RPMI8226 (cell line): ENCODE results near the gene SLC5A10.
A peak's percentile ranks its signal among the peaks of the same experiment; 100 is the strongest.
"Not testable (repeated sequence)": the region's sequence is repeated elsewhere in the genome, so short reads cannot be mapped to it uniquely, and the experiment has no call there.

Source experiments
- DNase-seq: peaks from one replicate; pipeline ENCODE4 v3.0.0-alpha.2; 2015

SLC5A10 gene

DNA sequence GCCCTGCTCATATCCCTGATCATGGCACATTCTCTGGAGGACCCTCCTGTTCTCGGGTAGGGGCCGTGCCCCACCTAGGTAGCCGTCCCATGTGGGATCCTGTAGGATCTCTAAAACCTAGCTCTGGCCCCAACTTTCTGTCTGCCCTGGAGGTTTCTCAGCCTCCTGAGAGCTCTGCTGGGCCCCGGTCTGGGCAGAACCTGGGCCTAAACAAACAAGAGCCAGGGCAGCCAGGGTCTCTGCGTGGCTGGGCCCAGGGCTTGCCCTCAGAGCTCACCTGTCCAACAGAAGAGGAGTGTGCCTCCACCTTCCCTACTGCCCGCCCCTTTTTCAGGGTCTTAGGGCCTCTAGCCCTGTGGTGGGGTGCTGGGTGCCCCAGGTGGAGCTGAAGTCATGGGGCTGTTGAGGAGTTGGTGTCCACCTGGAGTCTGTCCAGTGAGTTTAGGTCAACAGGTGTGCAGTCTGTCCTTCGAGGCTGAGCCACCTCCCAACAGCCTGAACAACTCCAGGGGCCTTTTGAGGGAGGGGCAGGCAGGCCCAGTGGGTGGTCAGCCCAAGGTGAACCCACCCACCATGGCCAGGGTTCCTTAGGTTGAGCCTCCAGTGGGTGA, 69.2 kb downstream of the SLC5A10 start:
- not testable (repeated sequence) for DNase-seq

DNA sequence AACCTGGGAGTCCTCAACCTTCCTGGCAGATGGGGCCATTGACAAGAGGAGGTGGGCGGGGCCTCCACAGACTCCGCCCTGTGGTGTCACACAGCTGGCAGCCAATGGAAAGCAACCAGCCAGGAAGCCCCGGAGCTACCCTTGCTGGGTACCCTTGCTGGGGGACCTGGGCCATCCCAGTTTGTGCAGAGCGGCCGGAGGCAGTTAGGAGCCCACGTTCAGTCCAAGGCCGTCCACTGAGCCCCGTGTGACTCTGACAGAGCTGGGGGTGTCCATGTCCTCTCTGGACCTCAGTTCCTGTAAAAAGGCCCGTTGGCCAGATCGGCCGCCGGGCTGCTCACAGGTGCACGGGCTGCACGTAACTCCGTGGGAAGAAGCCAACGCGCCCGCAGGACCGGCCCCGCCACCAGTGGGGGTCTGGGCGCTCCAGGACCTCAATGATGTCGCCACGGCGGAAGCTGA, 69.7 kb downstream of the SLC5A10 start:
- DNase-seq, result peak; percentile 27

GRCh38 chr17:19022128-19022527, 70.2 kb downstream of the SLC5A10 start:
- DNase-seq, result no peak

- DNase-seq, result no peak
These were observed 70.8 kb downstream of the SLC5A10 start for GRCh38 chr17:19022747-19023146.

- DNase-seq, result no peak
These were observed 71.4 kb downstream of the SLC5A10 start for GRCh38 chr17:19023209-19023999.

DNA sequence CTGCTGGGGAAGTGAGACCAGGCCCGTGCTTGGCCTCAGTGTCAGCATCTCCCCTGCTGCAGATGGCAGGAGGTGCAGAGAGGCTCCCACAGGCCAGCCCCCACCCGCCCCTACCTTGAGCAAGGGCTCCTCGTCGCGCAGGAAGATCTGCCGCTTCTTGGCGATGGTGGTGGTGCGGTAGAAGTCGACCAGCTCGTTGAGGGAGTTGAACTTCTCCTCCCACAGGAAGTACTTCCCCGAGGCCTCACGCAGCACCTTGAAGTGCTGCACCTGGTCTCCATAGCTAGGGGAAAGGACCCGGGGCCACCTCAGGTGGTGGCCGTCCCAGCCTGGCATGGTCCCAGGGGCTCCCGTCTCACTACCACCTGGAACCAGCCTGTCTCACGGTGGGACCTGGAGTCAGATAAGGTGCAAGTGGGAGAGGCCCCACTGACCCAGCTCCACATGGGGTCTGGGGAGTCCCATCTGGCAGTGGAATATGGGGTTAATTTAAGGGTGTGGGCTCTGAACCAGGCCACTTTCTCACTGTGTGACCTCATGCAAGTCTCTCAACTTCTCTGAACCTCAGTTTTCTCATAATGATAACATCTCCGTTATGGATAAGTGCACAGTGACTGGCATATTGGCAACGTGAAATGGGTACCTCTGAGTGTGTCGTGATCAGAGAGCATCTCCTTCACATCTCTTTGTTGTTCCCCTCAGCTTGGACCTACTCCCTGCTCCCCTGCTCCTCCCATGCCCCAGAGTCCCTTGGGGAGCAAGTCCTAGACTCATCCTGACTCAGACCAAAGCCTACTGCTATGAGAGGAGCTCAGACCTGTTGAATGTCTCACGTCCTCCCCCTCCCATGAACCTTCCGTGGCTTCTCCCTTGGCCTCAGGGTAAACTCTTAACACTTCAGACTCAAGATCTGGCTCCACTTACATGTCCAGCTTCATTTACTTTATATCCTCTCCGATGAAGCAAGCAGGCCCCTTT, 72.4 kb downstream of the SLC5A10 start:
- DNase-seq, result no peak

GRCh38 chr17:19028671-19029070, 76.7 kb downstream of the SLC5A10 start:
- not testable (repeated sequence) for DNase-seq

- DNase-seq, result not testable (repeated sequence)
These were observed 77.8 kb downstream of the SLC5A10 start for GRCh38 chr17:19029740-19030139.

DNA sequence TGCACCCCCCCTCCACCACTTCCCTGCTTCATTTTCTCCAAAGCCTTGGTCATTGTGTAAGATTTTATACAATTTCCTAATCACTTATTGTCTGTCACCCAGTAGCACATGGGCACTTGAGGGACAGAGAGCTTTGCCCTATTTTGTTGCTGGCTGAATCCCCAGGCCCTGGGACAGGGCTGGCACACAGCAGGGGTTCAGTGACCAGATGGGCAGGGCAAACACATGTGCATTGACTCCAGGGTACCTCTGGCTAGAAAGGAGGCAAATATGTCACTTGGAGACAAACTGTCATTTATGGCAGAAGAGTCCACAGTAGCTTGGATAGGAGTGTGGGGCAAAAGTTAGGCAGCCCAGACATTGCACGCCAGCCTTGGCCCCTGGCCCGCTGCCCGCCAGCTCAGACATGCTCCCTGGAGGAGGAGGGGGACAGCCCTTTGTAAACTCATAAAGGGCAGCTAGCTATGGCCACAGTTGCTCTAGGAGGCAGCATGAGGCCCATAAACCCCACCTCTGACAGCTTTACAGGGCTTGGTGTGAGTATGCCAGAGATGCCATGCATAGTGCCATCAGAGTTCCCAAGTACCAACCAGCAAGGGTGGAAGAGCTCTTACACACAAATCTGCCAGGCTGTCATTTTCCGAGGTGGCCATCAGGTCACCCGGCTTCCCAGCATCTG, 78.9 kb downstream of the SLC5A10 start:
- DNase-seq, result not testable (repeated sequence)

- DNase-seq, result not testable (repeated sequence)
These were observed 79.8 kb downstream of the SLC5A10 start for GRCh38 chr17:19031729-19032128.

DNA sequence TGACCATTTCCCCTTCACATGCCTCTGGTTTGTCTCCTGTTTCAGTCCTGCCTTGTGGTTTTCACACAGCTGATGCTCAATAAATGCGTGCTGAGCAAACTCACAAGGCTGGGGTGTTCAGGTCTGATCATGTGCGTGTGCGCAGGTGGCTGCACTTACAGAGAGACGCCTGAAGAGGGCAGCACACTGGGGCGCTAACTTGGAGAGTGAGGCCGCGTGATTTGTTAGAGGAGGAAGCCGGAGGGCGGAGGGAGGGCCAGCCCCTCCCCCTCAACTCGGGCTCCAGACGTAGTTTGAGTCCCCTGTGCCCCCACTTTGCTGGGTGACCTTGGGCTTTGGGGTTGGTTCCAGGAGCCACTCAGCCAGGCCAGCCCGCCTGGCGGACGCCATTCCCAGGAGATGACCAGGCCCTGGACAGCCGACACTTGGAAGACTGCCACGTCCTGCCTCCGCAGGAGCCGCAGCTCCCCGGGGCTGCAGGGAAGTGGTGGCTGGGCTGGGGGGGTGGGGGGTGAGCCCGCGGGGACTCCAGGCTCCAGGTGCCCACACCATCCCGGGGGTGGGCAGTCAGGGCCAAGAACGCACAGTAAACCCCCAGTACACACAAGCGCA, 80.5 kb downstream of the SLC5A10 start:
- not testable (repeated sequence) for DNase-seq

GRCh38 chr17:19036186-19036585, 84.2 kb downstream of the SLC5A10 start:
- DNase-seq, result not testable (repeated sequence)

DNA sequence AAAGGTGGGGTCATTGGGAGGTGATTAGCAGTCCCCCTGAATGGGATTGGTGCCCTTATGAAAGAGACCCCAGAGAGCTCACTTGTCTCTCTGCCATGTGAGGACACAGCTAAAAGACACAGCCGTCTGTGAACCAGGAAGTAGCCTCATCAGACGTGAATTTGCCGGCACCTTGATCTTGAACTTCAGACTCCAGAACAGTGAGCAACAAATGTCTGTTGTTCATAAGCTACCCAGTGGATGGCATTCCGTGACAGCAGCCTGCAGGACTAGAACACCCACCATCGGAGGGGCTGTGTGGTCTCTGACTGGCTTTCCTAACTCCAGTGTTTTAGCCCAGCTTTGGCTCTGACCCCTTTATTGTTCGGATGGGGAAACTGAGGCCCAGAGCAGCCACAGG, 85.6 kb downstream of the SLC5A10 start:
- not testable (repeated sequence) for DNase-seq

DNA sequence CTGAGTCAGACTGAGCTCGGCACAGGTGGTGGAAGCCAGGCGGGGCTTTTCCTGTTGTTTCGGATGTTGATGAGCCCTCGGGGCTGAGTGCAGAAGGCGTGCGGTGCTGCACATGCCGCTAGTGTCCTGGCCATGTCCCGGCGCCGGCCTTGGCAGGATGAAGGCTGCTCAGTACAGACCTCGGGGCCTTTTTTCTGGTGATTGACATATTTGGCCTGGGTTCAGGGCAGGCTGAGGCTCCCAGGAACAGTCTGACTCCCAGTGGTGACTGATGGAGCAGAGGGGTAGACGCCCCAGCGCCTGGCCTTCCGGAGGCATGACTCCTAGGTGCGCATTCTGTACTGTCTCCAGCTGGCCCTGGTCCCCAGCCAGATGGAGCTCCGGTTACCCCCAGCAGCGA, 86.0 kb downstream of the SLC5A10 start:
- DNase-seq, result not testable (repeated sequence)

- not testable (repeated sequence) for DNase-seq
These were observed 86.8 kb downstream of the SLC5A10 start for GRCh38 chr17:19038730-19039129.

DNA sequence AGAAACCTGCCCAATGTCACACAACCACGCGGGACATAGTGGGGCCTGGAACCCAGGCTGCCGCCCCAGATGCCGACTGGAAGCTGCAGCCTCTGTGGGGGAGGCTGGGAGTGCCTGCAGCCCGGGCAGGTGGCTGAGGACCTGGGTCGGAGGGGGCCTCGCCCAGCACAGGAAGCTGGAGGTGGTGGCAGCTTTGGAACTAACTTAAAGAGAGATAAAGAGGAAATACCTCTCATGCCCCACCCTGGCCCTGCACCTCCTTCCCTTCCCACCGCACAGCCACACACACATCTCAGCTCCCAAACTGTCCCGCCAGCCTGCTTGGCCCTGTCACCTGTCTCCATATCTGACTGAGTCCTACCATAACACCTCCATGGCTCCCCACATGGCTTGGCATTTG, 88.4 kb downstream of the SLC5A10 start:
- not testable (repeated sequence) for DNase-seq

GRCh38 chr17:19041871-19042270, 89.9 kb downstream of the SLC5A10 start:
- DNase-seq, result not testable (repeated sequence)

- DNase-seq, result not testable (repeated sequence)
These were observed 90.4 kb downstream of the SLC5A10 start for GRCh38 chr17:19042369-19042768.

- DNase-seq, result not testable (repeated sequence)
These were observed 91.1 kb downstream of the SLC5A10 start for GRCh38 chr17:19043032-19043431.

DNA sequence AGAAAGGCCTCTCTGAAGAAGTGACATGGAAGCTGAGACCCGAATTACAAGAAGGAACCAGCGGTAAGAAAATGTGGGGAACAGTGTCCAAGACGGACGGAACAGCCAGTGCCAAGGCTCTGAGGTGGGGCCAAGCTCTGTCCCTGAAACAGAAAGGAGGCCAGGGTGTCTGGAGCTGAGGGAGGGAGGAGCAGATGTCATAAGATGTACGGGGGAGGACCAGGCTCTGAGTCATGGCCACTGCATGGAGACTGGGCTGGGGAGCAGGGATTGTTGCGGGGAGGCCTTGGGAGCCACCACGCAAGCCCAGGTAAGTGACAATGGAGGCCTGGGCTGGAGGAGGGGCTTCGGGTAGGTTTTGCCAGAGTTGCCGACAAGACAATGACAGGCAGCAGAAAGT, 92.7 kb downstream of the SLC5A10 start:
- not testable (repeated sequence) for DNase-seq

- not testable (repeated sequence) for DNase-seq
These were observed 94.9 kb downstream of the SLC5A10 start, which contains the start of gene GRAP for GRCh38 chr17:19046782-19047375. Gene GRAP, minus strand, starts transcription at chr17:19046957. Its CDS starts 31 bp downstream, at chr17:19046926.
